Central memory CD8-positive, alpha-beta T cell (primary cell): ENCODE data around the gene PRR36.
"Not testable (repeated sequence)": the region's sequence is repeated elsewhere in the genome, so short reads cannot be mapped to it uniquely, and the experiment has no call there.

Experiments used
- ATAC-seq: fragments of 150-1000 bp; cut with Tn5 transposase; replicated peaks from 2 replicates; pipeline ENCODE4 v1.10.0; 2022; ENCODE audit warnings: mild to moderate bottlenecking, moderate FRiP score, moderate number of reproducible peaks; ENCODE audit not compliant: poor library complexity, severe bottlenecking; ENCODE audit errors: extremely low read depth
- DNase-seq, 2 donors: peaks; one replicate each; pipeline ENCODE4 v3.0.0; 2021; ENCODE audit warnings: low spot score in 2 of 2
- H3K27ac Mint-ChIP-seq: one replicate; pipeline ENCODE4 v1.8.0; 2022; ENCODE audit warnings: low read depth, mild to moderate bottlenecking, moderate library complexity, mixed read lengths
- H3K27me3 Mint-ChIP-seq: one replicate; pipeline ENCODE4 v1.8.0; 2022; ENCODE audit warnings: mixed read lengths
- H3K36me3 Mint-ChIP-seq: one replicate; pipeline ENCODE4 v1.8.0; 2022; ENCODE audit warnings: mild to moderate bottlenecking, moderate library complexity, mixed read lengths; ENCODE audit not compliant: insufficient read depth
- H3K4me1 Mint-ChIP-seq: one replicate; pipeline ENCODE4 v1.8.0; 2022; ENCODE audit warnings: mixed read lengths
- H3K4me3 Mint-ChIP-seq: one replicate; pipeline ENCODE4 v1.8.0; 2022; ENCODE audit warnings: mild to moderate bottlenecking, moderate library complexity, mixed read lengths
- H3K9me3 Mint-ChIP-seq: one replicate; pipeline ENCODE4 v1.8.0; 2022; ENCODE audit warnings: mixed read lengths

Gene PRR36

DNA sequence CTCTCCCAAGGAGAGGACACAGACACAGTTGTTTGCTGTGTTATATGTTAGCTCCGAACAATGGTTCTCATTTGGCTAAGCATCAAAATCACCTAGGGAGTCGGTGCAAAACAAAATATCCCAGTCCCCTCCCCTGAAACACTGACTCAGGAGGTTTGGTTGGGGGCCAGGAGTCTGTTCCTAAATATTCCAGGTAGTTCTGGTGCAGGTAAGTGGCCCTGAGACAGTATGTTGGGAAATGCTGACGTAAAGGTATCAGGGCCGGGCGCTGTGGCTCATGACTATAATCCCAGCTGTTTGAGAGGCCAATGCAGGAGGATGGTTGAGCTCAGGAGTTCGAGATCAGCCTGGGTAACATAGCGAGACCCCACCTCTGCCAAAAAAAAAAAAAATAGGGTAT is 27.1 kb upstream of the PRR36 start:
- Mint-ChIP-seq H3K9me3 (no peaks in the 10 kb centered on the region), H3K4me1 (peaks cover 32% of the 10 kb centered on the region), H3K27me3 (no peaks in the 10 kb centered on the region), H3K4me3 (no peak overlapping the region), H3K27ac (no peak overlapping the region), H3K36me3 (peaks cover 22% of the 10 kb centered on the region)
- DNase-seq (no peak), ATAC-seq (no peak)

DNA sequence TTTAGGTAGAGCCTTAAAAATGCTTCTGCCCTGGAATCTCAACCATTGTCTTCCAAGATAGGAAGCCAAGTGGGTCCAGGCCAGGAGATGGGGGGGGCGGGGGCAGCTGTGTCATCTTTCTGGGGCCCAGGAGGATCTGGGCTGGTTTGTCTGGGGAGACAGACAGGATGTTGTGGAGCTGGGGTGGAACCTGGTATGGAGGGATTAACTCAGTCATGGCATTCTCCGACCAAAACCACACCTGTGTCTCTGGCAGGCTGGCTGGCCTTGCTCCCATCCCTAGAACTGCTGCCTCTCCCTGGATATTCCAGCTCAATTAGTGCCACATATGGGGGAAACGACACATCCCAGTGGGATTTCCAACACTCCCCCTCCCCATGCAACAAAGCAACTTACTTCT is 26.7 kb upstream of the PRR36 start:
- H3K27me3 Mint-ChIP-seq, result no peaks in the 10 kb centered on the region
- no peak for DNase-seq
- H3K27ac Mint-ChIP-seq, result no peak overlapping the region

DNA sequence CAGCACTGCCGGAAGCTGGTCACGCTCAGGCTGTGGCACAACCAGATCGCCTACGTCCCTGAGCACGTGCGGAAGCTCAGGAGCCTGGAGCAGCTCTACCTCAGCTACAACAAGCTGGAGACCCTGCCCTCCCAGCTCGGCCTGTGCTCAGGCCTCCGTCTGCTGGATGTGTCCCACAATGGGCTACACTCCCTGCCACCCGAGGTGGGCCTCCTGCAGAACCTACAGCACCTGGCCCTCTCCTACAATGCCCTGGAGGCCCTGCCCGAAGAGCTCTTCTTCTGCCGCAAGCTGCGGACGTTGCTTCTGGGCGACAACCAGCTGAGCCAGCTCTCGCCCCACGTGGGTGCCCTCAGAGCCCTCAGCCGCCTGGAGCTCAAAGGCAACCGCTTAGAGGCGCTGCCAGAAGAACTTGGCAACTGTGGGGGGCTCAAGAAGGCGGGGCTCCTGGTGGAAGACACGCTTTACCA is 26.2 kb upstream of the PRR36 start:
- DNase-seq, result peak in 1 of 2 donors; percentile 8

More for the DNA sequence above, 26.7 kb upstream of the PRR36 start:
- Mint-ChIP-seq H3K4me1 (peaks cover 29% of the 10 kb centered on the region), H3K4me3 (no peak overlapping the region), H3K36me3 (peaks cover 19% of the 10 kb centered on the region), H3K9me3 (no peaks in the 10 kb centered on the region)
- no peak for ATAC-seq

DNA sequence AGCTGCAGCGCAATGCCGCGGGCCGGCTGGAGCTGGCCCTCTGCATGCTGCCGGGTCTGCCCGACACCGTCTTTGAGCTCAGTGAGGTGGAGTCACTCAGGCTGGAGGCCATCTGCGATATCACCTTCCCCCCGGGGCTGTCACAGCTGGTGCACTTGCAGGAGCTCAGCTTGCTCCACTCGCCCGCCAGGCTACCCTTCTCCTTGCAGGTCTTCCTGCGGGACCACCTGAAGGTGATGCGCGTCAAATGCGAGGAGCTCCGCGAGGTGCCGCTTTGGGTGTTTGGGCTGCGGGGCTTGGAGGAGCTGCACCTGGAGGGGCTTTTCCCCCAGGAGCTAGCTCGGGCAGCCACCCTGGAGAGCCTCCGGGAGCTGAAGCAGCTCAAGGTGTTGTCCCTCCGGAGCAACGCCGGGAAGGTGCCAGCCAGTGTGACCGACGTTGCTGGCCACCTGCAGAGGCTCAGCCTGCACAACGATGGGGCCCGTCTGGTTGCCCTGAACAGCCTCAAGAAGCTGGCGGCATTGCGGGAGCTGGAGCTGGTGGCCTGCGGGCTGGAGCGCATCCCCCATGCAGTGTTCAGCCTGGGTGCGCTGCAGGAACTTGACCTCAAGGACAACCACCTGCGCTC is 25.7 kb upstream of the PRR36 start:
- DNase-seq (no peak), ATAC-seq (no peak)
- Mint-ChIP-seq H3K27ac (no peak overlapping the region), H3K9me3 (no peaks in the 10 kb centered on the region), H3K27me3 (peaks cover 4% of the 10 kb centered on the region), H3K4me3 (no peak overlapping the region), H3K4me1 (peaks cover 18% of the 10 kb centered on the region), H3K36me3 (peaks cover 14% of the 10 kb centered on the region)

More for the DNA sequence above, 26.2 kb upstream of the PRR36 start:
- H3K9me3 Mint-ChIP-seq, result no peaks in the 10 kb centered on the region
- H3K4me1 Mint-ChIP-seq, result peaks cover 24% of the 10 kb centered on the region
- no peak overlapping the region for H3K4me3 Mint-ChIP-seq
- H3K36me3 Mint-ChIP-seq, result peaks cover 17% of the 10 kb centered on the region
- H3K27me3 Mint-ChIP-seq, result no peaks in the 10 kb centered on the region
- no peak for ATAC-seq
- H3K27ac Mint-ChIP-seq, result no peak overlapping the region

DNA sequence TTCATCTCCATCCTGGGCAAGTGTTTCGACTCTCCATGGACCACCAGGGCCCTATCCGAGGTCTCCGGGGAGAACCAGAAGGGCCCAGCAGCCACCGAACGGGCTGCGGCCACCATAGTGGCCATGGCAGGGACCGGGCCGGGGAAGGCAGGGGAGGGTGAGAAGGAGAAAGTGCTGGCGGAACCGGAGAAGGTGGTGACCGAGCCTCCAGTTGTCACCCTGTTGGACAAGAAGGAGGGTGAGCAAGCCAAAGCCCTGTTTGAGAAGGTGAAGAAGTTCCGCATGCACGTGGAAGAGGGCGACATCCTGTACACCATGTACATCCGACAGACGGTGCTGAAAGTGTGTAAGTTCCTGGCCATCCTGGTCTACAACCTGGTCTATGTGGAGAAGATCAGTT is 24.8 kb upstream of the PRR36 start:
- no peak overlapping the region for H3K27ac Mint-ChIP-seq
- peaks cover 13% of the 10 kb centered on the region for H3K27me3 Mint-ChIP-seq
- DNase-seq, result peak in 1 of 2 donors; percentile 8
- ATAC-seq, result no peak
- H3K9me3 Mint-ChIP-seq, result no peaks in the 10 kb centered on the region
- peaks cover 11% of the 10 kb centered on the region for H3K4me1 Mint-ChIP-seq
- H3K4me3 Mint-ChIP-seq, result no peak overlapping the region
- H3K36me3 Mint-ChIP-seq, result peaks cover 8% of the 10 kb centered on the region

DNA sequence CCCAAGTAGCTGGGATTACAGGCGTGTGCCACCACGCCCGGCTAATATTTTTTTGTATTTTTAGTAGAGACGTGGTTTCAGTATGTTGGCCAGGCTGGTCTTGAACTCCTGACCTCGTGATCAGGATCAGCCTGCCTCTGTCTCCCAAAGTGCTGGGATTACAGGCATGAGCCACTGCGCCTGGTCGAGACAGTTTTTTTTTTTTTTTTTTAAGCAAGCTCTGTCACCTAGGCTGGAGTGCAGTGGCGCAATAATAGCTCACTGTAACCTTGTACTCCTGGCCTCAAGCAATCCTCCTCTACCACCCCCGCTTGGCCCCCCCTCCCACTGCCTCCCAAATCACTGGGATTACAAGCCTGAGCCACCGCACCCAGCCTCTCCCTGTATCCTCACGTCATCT is 23.1 kb upstream of the PRR36 start:
- H3K9me3 Mint-ChIP-seq, result no peaks in the 10 kb centered on the region
- ATAC-seq (no peak), DNase-seq (no peak)
- no peaks in the 10 kb centered on the region for H3K4me1 Mint-ChIP-seq
- H3K27me3 Mint-ChIP-seq, result peaks cover 15% of the 10 kb centered on the region
- H3K4me3 Mint-ChIP-seq, result no peak overlapping the region
- no peak overlapping the region for H3K27ac Mint-ChIP-seq
- H3K36me3 Mint-ChIP-seq, result no peaks in the 10 kb centered on the region

DNA sequence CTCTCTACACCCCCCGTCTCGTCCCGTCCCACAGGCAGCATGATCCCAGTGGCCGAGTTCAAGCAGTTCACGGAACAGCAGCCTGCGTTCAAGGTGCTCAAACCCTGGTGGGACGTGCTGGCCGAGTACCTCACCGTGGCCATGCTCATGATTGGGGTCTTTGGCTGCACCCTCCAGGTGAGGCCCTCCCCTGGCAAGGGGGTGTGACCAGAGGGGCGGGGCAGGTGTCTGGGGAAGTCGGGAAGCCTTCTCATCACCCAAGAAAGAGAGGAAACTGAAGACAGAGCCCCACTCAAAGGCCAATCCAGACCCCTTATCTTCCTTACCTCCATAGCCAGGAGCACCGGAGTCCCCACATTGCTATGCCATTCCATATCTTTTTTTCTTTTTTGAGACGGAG is 21.4 kb upstream of the PRR36 start:
- Mint-ChIP-seq H3K4me1 (no peaks in the 10 kb centered on the region), H3K27ac (no peak overlapping the region), H3K9me3 (no peaks in the 10 kb centered on the region), H3K36me3 (no peaks in the 10 kb centered on the region), H3K27me3 (peaks cover 15% of the 10 kb centered on the region), H3K4me3 (no peak overlapping the region)
- DNase-seq, result peak in 1 of 2 donors; percentile 8
- no peak for ATAC-seq

DNA sequence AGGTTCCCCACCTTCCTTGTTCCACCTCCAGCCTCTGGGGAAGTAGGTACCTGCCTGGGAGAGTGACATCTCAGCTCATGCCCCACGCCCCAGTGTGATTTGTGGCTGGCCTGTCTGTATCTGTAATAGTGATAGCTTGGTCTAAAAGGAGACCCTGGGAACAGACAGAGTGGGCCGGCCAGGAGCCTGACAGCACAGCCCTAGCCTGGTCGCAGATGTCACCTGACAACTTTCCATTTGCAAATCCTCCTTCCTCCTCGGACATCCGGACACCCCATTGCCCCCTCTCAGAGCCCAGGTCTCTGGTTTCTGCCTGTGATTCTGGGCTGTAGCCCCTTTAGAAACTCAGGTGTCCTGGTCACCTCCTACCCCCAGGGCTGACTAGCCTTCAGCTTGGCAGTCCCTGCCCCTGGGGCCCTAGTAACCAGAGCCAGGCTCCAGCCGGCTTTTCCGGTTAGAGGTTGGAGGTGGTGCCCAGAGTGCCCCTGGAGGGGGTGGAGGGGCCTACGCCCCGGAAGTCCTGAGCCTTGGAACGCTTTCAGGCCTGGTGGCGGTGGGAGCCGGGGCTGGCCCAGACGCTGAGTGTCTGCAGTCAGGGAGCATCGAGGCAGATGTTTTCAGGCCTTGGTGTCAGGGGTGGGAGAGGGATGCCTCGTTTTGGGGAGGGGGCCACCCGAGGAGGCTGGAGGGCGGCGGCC is 20.6 kb upstream of the PRR36 start:
- Mint-ChIP-seq H3K9me3 (no peaks in the 10 kb centered on the region), H3K4me3 (no peak overlapping the region), H3K4me1 (no peaks in the 10 kb centered on the region), H3K27ac (no peak overlapping the region), H3K27me3 (peaks cover 15% of the 10 kb centered on the region), H3K36me3 (no peaks in the 10 kb centered on the region)
- DNase-seq, result peak in 1 of 2 donors; percentile 7
- no peak for ATAC-seq

DNA sequence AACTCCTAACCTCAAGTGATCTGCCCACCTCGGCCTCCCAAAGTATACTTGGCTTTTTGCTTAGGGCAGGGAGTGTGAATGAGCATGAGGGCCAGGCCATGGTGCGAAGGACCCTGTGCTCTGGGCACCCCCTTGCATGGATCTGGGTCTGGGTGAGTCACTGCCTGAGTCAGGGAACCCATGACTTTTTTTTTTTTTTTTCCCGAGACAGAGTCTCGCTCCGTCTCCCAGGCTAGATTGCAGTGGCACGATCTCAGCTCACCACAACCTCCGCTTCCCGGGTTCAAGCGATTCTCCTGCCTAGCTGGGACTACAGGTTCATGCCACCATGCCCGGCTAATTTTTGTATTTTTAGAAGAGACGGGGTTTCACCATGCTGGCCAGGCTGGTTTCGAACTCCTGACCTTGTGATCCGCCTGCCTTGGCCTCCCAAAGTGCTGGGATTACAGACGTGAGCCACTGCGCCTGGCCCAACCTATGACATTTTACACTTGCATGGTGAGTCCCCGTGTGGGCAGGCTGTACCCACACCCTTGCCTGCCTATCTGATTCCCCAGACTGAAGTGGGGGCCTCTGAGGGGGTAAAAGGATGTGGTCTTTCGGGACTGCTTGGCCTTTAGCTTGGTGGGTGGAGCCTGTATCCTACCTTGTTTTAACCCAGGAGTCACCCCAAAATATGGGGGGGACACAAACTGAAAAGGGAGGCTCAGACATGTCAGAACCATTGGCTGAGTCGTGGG is 19.3 kb upstream of the PRR36 start:
- H3K27ac Mint-ChIP-seq, DNase-seq, H3K36me3 Mint-ChIP-seq, H3K9me3 Mint-ChIP-seq, ATAC-seq, H3K4me1 Mint-ChIP-seq, H3K4me3 Mint-ChIP-seq: not testable (repeated sequence)
- H3K27me3 Mint-ChIP-seq, result peaks cover 24% of the 10 kb centered on the region

DNA sequence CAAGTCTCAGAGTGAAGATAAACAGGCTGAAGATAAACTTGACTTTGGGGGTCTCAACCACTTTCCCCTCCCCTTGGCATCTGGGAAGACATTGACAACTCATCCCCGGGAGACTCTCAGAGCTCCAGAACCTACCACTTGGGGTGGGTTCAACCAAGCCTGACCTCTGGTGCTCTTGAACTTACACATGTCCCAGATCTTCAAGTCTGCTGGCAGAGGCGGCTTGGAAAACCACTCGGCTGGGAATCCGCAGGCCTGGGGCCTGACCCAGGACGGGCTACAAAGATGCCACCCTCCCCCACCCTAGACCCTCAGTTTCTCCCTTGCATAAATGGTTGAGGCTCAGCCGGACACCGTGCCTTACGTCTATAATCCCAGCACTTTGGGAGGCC is 14.6 kb upstream of the PRR36 start:
- H3K4me3 Mint-ChIP-seq, result no peak overlapping the region
- peaks cover 21% of the 10 kb centered on the region for H3K27me3 Mint-ChIP-seq
- no peaks in the 10 kb centered on the region for H3K9me3 Mint-ChIP-seq
- no peak for ATAC-seq
- no peaks in the 10 kb centered on the region for H3K4me1 Mint-ChIP-seq
- no peak for DNase-seq
- H3K27ac Mint-ChIP-seq, result no peak overlapping the region
- peaks cover 1% of the 10 kb centered on the region for H3K36me3 Mint-ChIP-seq

DNA sequence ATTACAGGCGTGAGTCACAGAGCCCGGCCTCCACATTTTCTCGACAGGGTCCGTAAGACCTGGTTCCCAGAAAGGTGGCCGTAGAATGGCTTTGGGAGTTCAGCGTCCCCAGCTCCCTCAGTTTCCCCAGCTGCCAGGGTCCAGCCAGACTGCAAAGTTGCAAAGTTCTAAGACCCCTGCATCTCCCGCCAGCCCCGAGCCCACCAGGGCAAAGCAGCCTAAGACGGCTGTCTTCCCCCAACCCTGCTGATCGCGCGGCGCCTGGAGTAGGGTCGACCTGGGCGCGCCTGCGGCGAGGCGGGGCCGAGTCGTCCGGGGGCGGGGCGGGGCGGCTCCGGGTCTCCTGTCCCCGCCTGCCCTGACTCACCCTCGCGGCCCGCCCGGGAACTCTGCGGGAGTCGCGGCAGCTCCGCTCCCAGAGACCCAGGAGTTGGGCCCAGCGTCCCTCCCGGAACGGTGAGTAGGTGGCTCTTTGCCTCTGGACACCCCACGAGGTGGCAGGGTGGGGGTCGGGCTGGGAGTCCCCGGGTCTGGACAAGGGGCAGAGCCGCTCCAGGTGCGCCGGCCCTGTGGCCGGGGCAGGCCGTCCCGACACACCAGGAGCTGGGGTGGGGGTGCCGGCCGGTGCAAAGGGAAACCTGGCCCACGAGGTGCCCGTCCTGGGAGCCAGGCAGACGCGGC is 14.1 kb upstream of the PRR36 start, which contains the start of gene LRRC8E:
LRRC8E (plus strand) TSS at position 366 of the 681 bp plus-strand sequence. CDS start 7,094 bp downstream, outside the sequence.
- Mint-ChIP-seq H3K36me3 (peaks cover 1% of the 10 kb centered on the region), H3K4me3 (no peak within 1 kb of the TSS), H3K27ac (no peak within 1 kb of the TSS), H3K27me3 (peaks cover 20% of the 10 kb centered on the region), H3K9me3 (no peaks in the 10 kb centered on the region), H3K4me1 (no peaks in the 10 kb centered on the region)
- ATAC-seq, result no peak
- DNase-seq, result no peak

DNA sequence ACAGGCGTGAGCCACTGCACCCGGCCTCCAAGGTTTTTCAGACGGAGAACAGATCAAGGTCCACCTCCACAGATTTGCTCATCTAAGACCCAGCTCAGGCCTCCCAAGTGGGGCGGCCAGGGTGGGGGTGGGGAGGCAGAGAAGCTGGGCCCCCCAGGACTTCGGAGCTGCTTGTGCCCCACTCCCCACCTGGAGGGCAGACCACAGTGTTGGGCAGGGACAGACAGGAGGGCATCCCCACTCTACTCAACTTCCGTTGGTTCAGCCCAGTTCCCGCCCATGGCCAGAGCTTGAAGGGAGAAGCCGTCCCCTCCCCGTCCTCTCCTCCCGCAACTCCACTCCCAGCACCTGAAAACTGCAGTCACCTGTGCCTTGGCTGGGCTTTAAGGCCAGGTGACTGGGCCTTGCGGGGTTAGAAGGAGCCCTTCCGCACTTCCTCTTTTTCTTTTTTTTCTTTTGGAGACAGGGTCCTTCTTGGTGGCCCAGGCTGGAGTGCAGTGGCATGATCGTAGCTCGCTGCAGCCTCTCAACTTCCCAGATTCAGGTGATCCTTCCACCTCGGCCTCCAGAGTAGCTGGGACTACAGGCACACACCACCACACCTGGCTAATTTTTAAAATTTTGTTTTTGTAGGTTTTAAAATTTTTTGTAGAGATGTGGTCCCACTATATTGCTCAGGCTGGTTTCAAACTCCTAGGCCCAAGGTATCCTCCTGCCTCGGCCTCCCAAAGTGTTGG is 13.4 kb upstream of the PRR36 start:
- DNase-seq, result no peak
- Mint-ChIP-seq H3K36me3 (peaks cover 1% of the 10 kb centered on the region), H3K4me1 (no peaks in the 10 kb centered on the region), H3K27me3 (peaks cover 20% of the 10 kb centered on the region), H3K4me3 (no peak overlapping the region), H3K27ac (no peak overlapping the region), H3K9me3 (no peaks in the 10 kb centered on the region)
- ATAC-seq, result no peak
